ENCODE data around the gene SKI. TPM values are rescaled to one million over a fixed set of nuclear protein-coding genes. Genes with fewer than 3 reads are reported as not detected.

Gene SKI
- total RNA-seq, 3 donors from 2014 or later = 22.1 to 33.8 (median 26.7) TPM

- H3K4me1 ChIP-seq = peaks cover 8 to 17% of the 10 kb centered on the region in 2 donors
- intact Hi-C loops (cut with DNase I; ENCODE audit: low total_unique reads) = no loop called here
- H3K4me3 ChIP-seq = peak overlapping the region in 1 of 3 donors; percentile 11
- H3K36me3 ChIP-seq = peaks cover 12% of the 10 kb centered on the region
- H3K9me3 ChIP-seq = no peaks in the 10 kb centered on the region
- H3K27ac ChIP-seq = peak overlapping the region; percentile 33 to 52
- no peak for DNase-seq (ENCODE audit: low spot score in 2 of 2)
- no peaks in the 10 kb centered on the region for H3K27me3 ChIP-seq
- TF ChIP-seq, protein P1, sequence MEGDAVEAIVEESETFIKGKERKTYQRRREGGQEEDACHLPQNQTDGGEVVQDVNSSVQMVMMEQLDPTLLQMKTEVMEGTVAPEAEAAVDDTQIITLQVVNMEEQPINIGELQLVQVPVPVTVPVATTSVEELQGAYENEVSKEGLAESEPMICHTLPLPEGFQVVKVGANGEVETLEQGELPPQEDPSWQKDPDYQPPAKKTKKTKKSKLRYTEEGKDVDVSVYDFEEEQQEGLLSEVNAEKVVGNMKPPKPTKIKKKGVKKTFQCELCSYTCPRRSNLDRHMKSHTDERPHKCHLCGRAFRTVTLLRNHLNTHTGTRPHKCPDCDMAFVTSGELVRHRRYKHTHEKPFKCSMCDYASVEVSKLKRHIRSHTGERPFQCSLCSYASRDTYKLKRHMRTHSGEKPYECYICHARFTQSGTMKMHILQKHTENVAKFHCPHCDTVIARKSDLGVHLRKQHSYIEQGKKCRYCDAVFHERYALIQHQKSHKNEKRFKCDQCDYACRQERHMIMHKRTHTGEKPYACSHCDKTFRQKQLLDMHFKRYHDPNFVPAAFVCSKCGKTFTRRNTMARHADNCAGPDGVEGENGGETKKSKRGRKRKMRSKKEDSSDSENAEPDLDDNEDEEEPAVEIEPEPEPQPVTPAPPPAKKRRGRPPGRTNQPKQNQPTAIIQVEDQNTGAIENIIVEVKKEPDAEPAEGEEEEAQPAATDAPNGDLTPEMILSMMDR (IDR thresholded peaks at IDR 0.05) = no peak
- TF ChIP-seq POLR2A (IDR thresholded peaks at IDR 0.05) (no peak), POLR2AphosphoS5 (IDR thresholded peaks at IDR 0.05) (no peak)
Measured at GRCh38 chr1:2303016-2303775, 75.1 kb downstream of the SKI start.

GRCh38 chr1:2303781-2304180, 75.7 kb downstream of the SKI start:
- peaks cover 12% of the 10 kb centered on the region for H3K36me3 ChIP-seq
- H3K4me3 ChIP-seq = no peak overlapping the region
- intact Hi-C loops (cut with DNase I; ENCODE audit: low total_unique reads) = no loop called here
- no peaks in the 10 kb centered on the region for H3K27me3 ChIP-seq
- H3K4me1 ChIP-seq = peaks cover 8 to 11% of the 10 kb centered on the region in 2 donors
- DNase-seq (ENCODE audit: low spot score in 2 of 2) = no peak
- TF ChIP-seq, protein P1 (IDR thresholded peaks at IDR 0.05) = no peak
- TF ChIP-seq POLR2A (IDR thresholded peaks at IDR 0.05) = no peak
- no peak for TF ChIP-seq POLR2AphosphoS5 (IDR thresholded peaks at IDR 0.05)
- H3K9me3 ChIP-seq = no peaks in the 10 kb centered on the region
- peak overlapping the region; percentile 25 to 52 for H3K27ac ChIP-seq

DNA sequence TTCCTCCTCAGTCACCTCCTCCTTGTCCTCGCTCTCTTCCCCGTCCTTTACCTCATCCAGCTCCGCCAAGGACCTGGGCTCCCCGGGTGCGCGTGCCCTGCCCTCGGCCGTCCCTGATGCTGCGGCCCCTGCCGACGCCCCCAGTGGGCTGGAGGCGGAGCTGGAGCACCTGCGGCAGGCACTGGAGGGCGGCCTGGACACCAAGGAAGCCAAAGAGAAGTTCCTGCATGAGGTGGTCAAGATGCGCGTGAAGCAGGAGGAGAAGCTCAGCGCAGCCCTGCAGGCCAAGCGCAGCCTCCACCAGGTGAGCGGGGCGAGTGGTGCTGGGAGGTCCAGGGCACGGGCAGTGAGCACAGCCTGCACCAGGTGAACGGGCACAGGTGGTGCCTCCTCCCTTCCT, 76.2 kb downstream of the SKI start:
- Histone ChIP-seq H3K4me3 (no peak overlapping the region), H3K9me3 (no peaks in the 10 kb centered on the region), H3K27me3 (no peaks in the 10 kb centered on the region), H3K27ac (peak overlapping the region; percentile 25 to 55), H3K36me3 (peaks cover 12% of the 10 kb centered on the region), H3K4me1 (peaks cover 6 to 8% of the 10 kb centered on the region in 2 donors)
- TF ChIP-seq POLR2A (IDR thresholded peaks at IDR 0.05) = no peak
- TF ChIP-seq, protein P1 (IDR thresholded peaks at IDR 0.05) = no peak
- TF ChIP-seq POLR2AphosphoS5 (IDR thresholded peaks at IDR 0.05) = no peak
- no peak for DNase-seq (ENCODE audit: low spot score in 2 of 2)
- intact Hi-C loops (cut with DNase I; ENCODE audit: low total_unique reads) = no loop called here

DNA sequence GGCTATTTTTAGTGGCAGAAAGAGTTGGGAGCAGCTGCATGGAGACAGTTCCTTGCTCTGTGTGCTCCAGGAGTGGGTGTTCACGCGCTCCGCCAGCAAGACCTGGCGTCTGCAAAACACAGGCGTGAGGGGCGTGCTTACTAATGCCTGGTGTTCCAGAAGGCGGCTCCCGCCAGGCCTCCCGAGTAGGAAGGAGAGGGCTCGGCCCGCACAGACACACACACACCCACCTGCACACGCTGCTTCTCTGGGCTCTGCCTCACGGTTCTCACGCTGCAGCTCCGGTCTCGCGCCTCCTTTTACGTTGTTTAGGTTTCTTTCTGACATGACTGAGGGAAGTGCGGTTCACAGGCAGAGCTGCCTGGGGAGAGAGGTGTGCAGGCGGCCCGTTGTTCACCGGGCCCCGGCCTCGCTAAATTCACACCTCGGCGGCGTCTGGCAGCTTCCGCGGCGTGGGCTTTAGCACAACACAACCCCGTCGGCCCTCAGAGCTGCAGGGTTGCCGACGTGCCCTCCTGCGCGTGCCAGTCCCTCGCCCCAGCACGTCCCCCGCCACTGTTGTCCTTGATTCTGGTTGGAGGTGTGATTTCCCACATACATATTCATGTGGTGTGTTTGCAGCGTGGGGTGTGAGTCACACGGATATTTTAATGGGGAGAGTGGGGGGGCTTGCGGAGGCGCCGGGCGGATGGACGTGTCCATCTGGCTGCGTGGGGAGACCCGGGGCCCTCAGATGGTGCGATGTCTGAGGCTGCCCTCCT, 77.0 kb downstream of the SKI start:
- intact Hi-C loops (cut with DNase I; ENCODE audit: low total_unique reads) = no loop called here
- Histone ChIP-seq H3K27me3 (no peaks in the 10 kb centered on the region), H3K27ac (peak overlapping the region in 1 of 2 donors; percentile 55), H3K36me3 (peaks cover 12% of the 10 kb centered on the region), H3K4me1 (peaks cover 0 to under 1% of the 10 kb centered on the region in 2 donors), H3K4me3 (no peak overlapping the region), H3K9me3 (no peaks in the 10 kb centered on the region)
- TF ChIP-seq, protein P1 (IDR thresholded peaks at IDR 0.05) = no peak
- TF ChIP-seq POLR2AphosphoS5 (IDR thresholded peaks at IDR 0.05) = no peak
- TF ChIP-seq POLR2A (IDR thresholded peaks at IDR 0.05) = no peak
- no peak for DNase-seq (ENCODE audit: low spot score in 2 of 2)

All from breast epithelium (tissue), 4 donors.